Retinal pigment epithelial cell (primary cell): ENCODE data around the gene CLMP.
A peak's percentile ranks its signal among the peaks of the same experiment; 100 is the strongest.

Experiments used
- DNase-seq: peaks from one replicate; pipeline ENCODE4 v3.0.0-alpha.2; 2010; ENCODE audit warnings: low read depth
- H3K4me3 ChIP-seq: 2 replicates; pipeline ENCODE4 v1.5.1; 2011; ENCODE audit warnings: mild to moderate bottlenecking, low read length, control low read depth, moderate library complexity
- CTCF ChIP-seq: conservative IDR thresholded peaks from 2 replicates; pipeline ENCODE4 v1.5.1; 2011; ENCODE audit warnings: low read depth, low read length, control low read depth, inconsistent platforms

The CLMP gene

GRCh38 chr11:123145661-123146060, 49.4 kb downstream of the CLMP start:
- TF ChIP-seq CTCF: no peak
- H3K4me3 ChIP-seq: no peak overlapping the region
- no peak for DNase-seq

GRCh38 chr11:123145220-123145619, 49.8 kb downstream of the CLMP start:
- DNase-seq: peak; percentile 49
- TF ChIP-seq CTCF: no peak
- no peak overlapping the region for H3K4me3 ChIP-seq

- H3K4me3 ChIP-seq: no peak overlapping the region
- DNase-seq: no peak
- TF ChIP-seq CTCF: no peak
Observed at GRCh38 chr11:123144707-123145106, 50.3 kb downstream of the CLMP start.

- DNase-seq: no peak
- TF ChIP-seq CTCF: no peak
- no peak overlapping the region for H3K4me3 ChIP-seq
Observed at GRCh38 chr11:123143921-123144320, 51.1 kb downstream of the CLMP start.

GRCh38 chr11:123143476-123143875, 51.6 kb downstream of the CLMP start:
- no peak for TF ChIP-seq CTCF

GRCh38 chr11:123139206-123139605, 55.8 kb downstream of the CLMP start:
- H3K4me3 ChIP-seq: no peak overlapping the region
- TF ChIP-seq CTCF: no peak
- DNase-seq: no peak

More at GRCh38 chr11:123143476-123143875, 51.6 kb downstream of the CLMP start:
- H3K4me3 ChIP-seq: no peak overlapping the region
- no peak for DNase-seq

GRCh38 chr11:123137431-123138224, 57.4 kb downstream of the CLMP start:
- no peak for TF ChIP-seq CTCF
- H3K4me3 ChIP-seq: no peak overlapping the region
- DNase-seq: no peak
